ENCODE measurements around the gene AAGAB.

DNA sequence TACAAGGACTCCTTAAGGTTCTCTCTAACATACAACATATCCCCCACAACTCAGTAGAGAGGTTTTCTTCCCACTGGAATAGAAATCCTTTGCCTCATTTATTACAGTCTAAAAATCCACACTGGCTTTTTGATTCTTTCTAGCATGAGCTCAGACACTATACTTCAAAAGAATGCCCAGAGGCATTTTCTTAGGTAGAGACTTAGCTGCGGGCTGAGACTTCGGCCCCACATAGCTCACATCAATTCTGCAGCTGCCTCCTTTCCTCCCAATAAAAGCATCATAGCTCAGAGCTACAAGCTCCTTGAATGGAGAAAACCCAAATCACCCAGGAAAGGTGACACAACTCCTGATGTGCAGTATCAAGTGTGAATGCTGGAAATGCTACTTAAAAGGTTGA, 52.4 kb downstream of the AAGAB start:
- no peak for TF ChIP-seq CTCF (IDR thresholded peaks at IDR 0.05)
- TF ChIP-seq POLR2AphosphoS5 (IDR thresholded peaks at IDR 0.05; ENCODE audit: low read depth, low read length): no peak

Data from Panc1 (cell line).